ENCODE data around the gene RORC. TPM values are rescaled to one million over a fixed set of nuclear protein-coding genes. Genes with fewer than 3 reads are reported as not detected.
"Not testable (repeated sequence)": the region's sequence is repeated elsewhere in the genome, so short reads cannot be mapped to it uniquely, and the experiment has no call there.

Gene RORC
- total RNA-seq (2021) (0.30 to 0.53 TPM (median 0.44 TPM) in 3 replicates), Bru-seq, nascent RNA (percentile 14 among the genes with signal in this experiment)
- long read RNA-seq, experiment 1, partial matches to known transcripts, result 1 of 1 reads
- long read RNA-seq, experiment 1, other reads (novel, unspliced or antisense), result 0 of 1 reads
- long read RNA-seq, experiment 2, result 0 reads
- long read RNA-seq, experiment 3, result 0 reads

DNA sequence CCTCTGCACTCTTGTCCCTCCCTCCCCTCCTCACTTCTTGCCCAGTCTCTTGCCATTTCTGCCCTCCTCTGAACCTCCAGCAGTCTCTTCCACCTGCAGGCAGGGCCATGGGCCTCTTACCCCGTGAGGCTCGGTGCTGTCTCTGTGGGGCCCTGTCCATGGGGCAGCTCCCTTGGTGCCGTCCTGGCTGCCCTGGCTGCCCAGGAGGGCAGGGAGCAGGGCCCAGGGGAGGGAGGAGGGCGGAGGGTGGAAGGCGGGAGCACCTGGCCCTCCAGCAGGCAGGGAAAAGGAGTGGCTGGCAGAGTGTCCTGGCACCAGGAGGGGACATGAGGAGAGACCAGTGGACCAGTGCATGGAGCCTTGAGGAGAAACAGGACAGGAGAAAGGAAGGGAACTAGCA lies at the start of gene RORC:
Gene RORC, minus strand, starts transcription at position 198 of the 400 bp plus-strand sequence. Its CDS starts 38 bp downstream, at position 160.
- ChIA-PET POLR2A (no interaction called here), CTCF (interaction anchor here (2.0 kb wide), 1 partner anchor 8 kb away, joined by 17 read pairs; the partner anchor contains the start of gene C2CD4D)
- DNase-seq (ENCODE audit: low spot score), result no peak
- Mint-ChIP-seq H3K36me3 (no peaks in the 10 kb centered on the region), H3K4me1 (peaks cover 38% of the 10 kb centered on the region), H3K9me3 (no peaks in the 10 kb centered on the region), H3K27ac (no peak within 1 kb of the TSS; the same call in 1 of the 2 replicates), H3K27me3 (ENCODE audit: low read depth) (peaks cover 8% of the 10 kb centered on the region), H3K4me3 (no peak within 1 kb of the TSS)
- no peak for ATAC-seq
- TF ChIP-seq FOXK1 (CRISPR knock-in tag; IDR thresholded peaks at IDR 0.05) (no peak), JAZF1 (CRISPR knock-in tag; IDR thresholded peaks at IDR 0.05) (no peak), ZNF263 (CRISPR knock-in tag; IDR thresholded peaks at IDR 0.05; ENCODE audit: low read depth) (0 out of 2 replicates have a peak, but pooled peaks have one; percentile 23)

- H3K4me1 Mint-ChIP-seq, result peaks cover 11% of the 10 kb centered on the region
- no peaks in the 10 kb centered on the region for H3K27me3 Mint-ChIP-seq (ENCODE audit: low read depth)
- POLR2A ChIA-PET, result no interaction called here
- H3K36me3 Mint-ChIP-seq, result peaks cover 4% of the 10 kb centered on the region; the same call in 1 of the 2 replicates
- H3K9me3 Mint-ChIP-seq, result no peaks in the 10 kb centered on the region
- no peak for DNase-seq (ENCODE audit: low spot score)
- ATAC-seq, result no peak
- no peak overlapping the region for H3K27ac Mint-ChIP-seq
- CTCF ChIA-PET, result interaction anchor here (1.7 kb wide), 1 partner anchor 126 kb away, joined by 8 read pairs; no protein-coding TSS in a partner anchor
- no peak for TF ChIP-seq ARID4B (CRISPR knock-in tag; IDR thresholded peaks at IDR 0.05; ENCODE audit: borderline replicate concordance)
- no peak overlapping the region for H3K4me3 Mint-ChIP-seq
Measured at GRCh38 chr1:151875419-151876097, 44.0 kb upstream of the RORC start.

DNA sequence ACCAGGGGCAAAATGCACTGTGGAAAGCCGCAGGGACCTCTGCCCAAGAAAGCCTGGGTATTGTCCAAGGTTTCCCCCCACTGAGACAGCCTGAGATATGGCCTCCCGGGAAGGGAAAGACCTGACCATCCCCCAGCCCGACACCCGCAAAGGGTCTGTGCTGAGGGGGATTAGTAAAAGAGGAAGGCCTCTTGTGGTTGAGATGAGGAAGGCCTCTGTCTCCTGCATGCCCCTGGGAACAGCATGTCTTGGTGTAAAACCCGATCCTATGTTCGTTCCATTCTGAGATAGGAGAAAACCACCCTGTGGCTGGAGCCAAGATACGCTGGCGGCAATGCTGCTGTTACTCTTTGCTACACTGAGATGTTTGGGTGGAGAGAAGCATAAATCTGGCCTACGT lies 41.2 kb upstream of the RORC start:
- H3K27ac Mint-ChIP-seq; CTCF ChIA-PET; H3K4me3 Mint-ChIP-seq; DNase-seq (ENCODE audit: low spot score); H3K36me3 Mint-ChIP-seq; POLR2A ChIA-PET; H3K9me3 Mint-ChIP-seq; H3K27me3 Mint-ChIP-seq (ENCODE audit: low read depth): not testable (repeated sequence)
- ATAC-seq, result 0 out of 2 replicates have a peak, but pooled peaks have one; percentile 36
- H3K4me1 Mint-ChIP-seq, result peaks cover 11% of the 10 kb centered on the region

DNA sequence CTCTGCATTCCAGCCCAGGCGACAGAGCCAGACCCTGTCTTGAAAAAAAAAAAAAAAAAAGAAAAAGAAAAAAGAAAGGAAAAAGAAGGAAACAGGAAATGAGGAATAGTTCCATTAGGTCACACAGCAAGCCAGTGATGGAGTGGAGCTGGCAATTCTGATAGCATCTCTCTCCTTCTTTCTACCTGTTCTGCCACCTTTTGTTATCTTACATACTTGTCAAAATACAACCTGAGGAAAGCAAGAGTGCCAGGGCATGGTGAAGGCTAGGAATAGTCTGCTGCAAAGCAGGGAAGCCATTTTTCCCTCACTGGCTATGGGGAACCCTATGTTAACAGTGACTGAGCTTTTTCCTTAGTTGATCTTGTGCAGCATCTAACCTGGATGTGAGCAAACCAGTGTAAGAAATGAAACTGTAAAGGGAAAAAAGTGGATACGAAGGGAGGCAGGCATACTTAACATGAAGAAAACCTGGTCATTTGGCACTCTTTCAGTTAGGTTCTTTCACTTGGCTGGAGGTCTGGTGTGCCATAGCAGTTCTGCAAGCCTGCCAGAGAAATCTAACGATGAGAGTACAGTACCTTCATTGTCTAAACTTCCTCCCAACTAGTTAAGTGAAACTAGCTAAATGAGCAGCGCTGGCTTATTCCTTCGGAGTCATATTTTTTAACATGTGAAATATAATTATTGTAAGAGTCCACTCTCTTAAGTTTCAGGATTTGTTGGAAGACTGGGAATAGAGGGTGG lies 39.9 kb upstream of the RORC start:
- peaks cover 18% of the 10 kb centered on the region for H3K27me3 Mint-ChIP-seq (ENCODE audit: low read depth)
- H3K9me3 Mint-ChIP-seq, result no peaks in the 10 kb centered on the region
- no peak overlapping the region for H3K27ac Mint-ChIP-seq
- no peak overlapping the region for H3K4me3 Mint-ChIP-seq
- DNase-seq (ENCODE audit: low spot score) (no peak), ATAC-seq (no peak)
- CTCF ChIA-PET, result interaction anchor here (1.1 to 1.7 kb wide), 4 partner anchors 10 to 130 kb away, joined by 4 to 6 read pairs (median 4); no protein-coding TSS in a partner anchor
- H3K4me1 Mint-ChIP-seq, result peaks cover 11% of the 10 kb centered on the region
- peaks cover 4% of the 10 kb centered on the region; the same call in 1 of the 2 replicates for H3K36me3 Mint-ChIP-seq
- POLR2A ChIA-PET, result no interaction called here
- TF ChIP-seq PRRX2 (CRISPR knock-in tag; IDR thresholded peaks at IDR 0.05), result no peak
- no peak for TF ChIP-seq JUN (CRISPR knock-in tag; IDR thresholded peaks at IDR 0.05)
- no peak for TF ChIP-seq ELF4 (CRISPR knock-in tag; IDR thresholded peaks at IDR 0.05; ENCODE audit: low read depth)
- no peak for TF ChIP-seq ZNF263 (CRISPR knock-in tag; IDR thresholded peaks at IDR 0.05; ENCODE audit: low read depth)
- TF ChIP-seq, protein P1, sequence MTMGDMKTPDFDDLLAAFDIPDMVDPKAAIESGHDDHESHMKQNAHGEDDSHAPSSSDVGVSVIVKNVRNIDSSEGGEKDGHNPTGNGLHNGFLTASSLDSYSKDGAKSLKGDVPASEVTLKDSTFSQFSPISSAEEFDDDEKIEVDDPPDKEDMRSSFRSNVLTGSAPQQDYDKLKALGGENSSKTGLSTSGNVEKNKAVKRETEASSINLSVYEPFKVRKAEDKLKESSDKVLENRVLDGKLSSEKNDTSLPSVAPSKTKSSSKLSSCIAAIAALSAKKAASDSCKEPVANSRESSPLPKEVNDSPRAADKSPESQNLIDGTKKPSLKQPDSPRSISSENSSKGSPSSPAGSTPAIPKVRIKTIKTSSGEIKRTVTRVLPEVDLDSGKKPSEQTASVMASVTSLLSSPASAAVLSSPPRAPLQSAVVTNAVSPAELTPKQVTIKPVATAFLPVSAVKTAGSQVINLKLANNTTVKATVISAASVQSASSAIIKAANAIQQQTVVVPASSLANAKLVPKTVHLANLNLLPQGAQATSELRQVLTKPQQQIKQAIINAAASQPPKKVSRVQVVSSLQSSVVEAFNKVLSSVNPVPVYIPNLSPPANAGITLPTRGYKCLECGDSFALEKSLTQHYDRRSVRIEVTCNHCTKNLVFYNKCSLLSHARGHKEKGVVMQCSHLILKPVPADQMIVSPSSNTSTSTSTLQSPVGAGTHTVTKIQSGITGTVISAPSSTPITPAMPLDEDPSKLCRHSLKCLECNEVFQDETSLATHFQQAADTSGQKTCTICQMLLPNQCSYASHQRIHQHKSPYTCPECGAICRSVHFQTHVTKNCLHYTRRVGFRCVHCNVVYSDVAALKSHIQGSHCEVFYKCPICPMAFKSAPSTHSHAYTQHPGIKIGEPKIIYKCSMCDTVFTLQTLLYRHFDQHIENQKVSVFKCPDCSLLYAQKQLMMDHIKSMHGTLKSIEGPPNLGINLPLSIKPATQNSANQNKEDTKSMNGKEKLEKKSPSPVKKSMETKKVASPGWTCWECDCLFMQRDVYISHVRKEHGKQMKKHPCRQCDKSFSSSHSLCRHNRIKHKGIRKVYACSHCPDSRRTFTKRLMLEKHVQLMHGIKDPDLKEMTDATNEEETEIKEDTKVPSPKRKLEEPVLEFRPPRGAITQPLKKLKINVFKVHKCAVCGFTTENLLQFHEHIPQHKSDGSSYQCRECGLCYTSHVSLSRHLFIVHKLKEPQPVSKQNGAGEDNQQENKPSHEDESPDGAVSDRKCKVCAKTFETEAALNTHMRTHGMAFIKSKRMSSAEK (CRISPR knock-in tag; IDR thresholded peaks at IDR 0.05; ENCODE audit: borderline replicate concordance), result no peak
- TF ChIP-seq TCF7 (CRISPR knock-in tag; IDR thresholded peaks at IDR 0.05; ENCODE audit: low read depth), result no peak
- TF ChIP-seq, protein P2, sequence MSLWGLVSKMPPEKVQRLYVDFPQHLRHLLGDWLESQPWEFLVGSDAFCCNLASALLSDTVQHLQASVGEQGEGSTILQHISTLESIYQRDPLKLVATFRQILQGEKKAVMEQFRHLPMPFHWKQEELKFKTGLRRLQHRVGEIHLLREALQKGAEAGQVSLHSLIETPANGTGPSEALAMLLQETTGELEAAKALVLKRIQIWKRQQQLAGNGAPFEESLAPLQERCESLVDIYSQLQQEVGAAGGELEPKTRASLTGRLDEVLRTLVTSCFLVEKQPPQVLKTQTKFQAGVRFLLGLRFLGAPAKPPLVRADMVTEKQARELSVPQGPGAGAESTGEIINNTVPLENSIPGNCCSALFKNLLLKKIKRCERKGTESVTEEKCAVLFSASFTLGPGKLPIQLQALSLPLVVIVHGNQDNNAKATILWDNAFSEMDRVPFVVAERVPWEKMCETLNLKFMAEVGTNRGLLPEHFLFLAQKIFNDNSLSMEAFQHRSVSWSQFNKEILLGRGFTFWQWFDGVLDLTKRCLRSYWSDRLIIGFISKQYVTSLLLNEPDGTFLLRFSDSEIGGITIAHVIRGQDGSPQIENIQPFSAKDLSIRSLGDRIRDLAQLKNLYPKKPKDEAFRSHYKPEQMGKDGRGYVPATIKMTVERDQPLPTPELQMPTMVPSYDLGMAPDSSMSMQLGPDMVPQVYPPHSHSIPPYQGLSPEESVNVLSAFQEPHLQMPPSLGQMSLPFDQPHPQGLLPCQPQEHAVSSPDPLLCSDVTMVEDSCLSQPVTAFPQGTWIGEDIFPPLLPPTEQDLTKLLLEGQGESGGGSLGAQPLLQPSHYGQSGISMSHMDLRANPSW (CRISPR knock-in tag; conservative IDR thresholded peaks at IDR 0.05; ENCODE audit: low read depth), result no peak
- no peak for TF ChIP-seq ZNF219 (CRISPR knock-in tag; IDR thresholded peaks at IDR 0.05; ENCODE audit: borderline replicate concordance)
- TF ChIP-seq ATF1 (CRISPR knock-in tag; IDR thresholded peaks at IDR 0.05), result no peak

Measured in WTC11 (cell line).